SH-SY5Y (cell line): ENCODE data around the gene ZNF322.

Experiments used
- GATA2 ChIP-seq: IDR thresholded peaks from 2 replicates; pipeline ENCODE4 v1.6.1; 2011; ENCODE audit warnings: mild to moderate bottlenecking, low read depth, low read length
- GATA3 ChIP-seq: IDR thresholded peaks from 2 replicates; pipeline ENCODE4 v1.6.1; 2011; ENCODE audit warnings: low read depth, mild to moderate bottlenecking, low read length, moderate library complexity

GRCh38 chr6:26613689-26614683, 45.6 kb downstream of the ZNF322 start:
- no peak for TF ChIP-seq GATA3
- TF ChIP-seq GATA2: no peak
